H9 (cell line): ENCODE measurements around the gene TCOF1. TPM values are rescaled to one million over a fixed set of nuclear protein-coding genes. Genes with fewer than 3 reads are reported as not detected.

ENCODE experiments used
- DNase-seq: peaks from one replicate; pipeline ENCODE4 v3.0.0-alpha.2; 2017
- H2AFZ ChIP-seq: one replicate; pipeline ENCODE4 v1.6.1; 2013; ENCODE audit warnings: mild to moderate bottlenecking, low read length, control low read depth, moderate library complexity
- H2AK5ac ChIP-seq: 2 replicates; pipeline ENCODE4 v1.6.1; 2013; ENCODE audit warnings: low read length, control low read depth, mixed read lengths; ENCODE audit not compliant: insufficient read length
- H2BK120ac ChIP-seq: one replicate; pipeline ENCODE4 v1.6.1; 2013; ENCODE audit warnings: low read depth, mild to moderate bottlenecking, low read length, control low read depth, inconsistent platforms; ENCODE audit not compliant: poor library complexity, severe bottlenecking
- H2BK12ac ChIP-seq: 2 replicates; pipeline ENCODE4 v1.6.1; 2013; ENCODE audit warnings: low read length, control low read depth, mixed read lengths, low read depth; ENCODE audit not compliant: insufficient read length
- H2BK15ac ChIP-seq: 2 replicates; pipeline ENCODE4 v1.6.1; 2013; ENCODE audit warnings: low read depth, low read length, control low read depth
- H2BK20ac ChIP-seq: one replicate; pipeline ENCODE4 v1.6.1; 2013; ENCODE audit warnings: low read depth, mild to moderate bottlenecking, low read length, control low read depth, inconsistent platforms; ENCODE audit not compliant: poor library complexity, severe bottlenecking
- H2BK5ac ChIP-seq: 2 replicates; pipeline ENCODE4 v1.6.1; 2013; ENCODE audit warnings: low read length, control low read depth, mixed read lengths; ENCODE audit not compliant: insufficient read length
- H3K14ac ChIP-seq: 2 replicates; pipeline ENCODE4 v1.6.1; 2013; ENCODE audit warnings: low read length, control low read depth; ENCODE audit not compliant: insufficient read depth
- H3K18ac ChIP-seq: 2 replicates; pipeline ENCODE4 v1.6.1; 2013; ENCODE audit warnings: low read depth, mild to moderate bottlenecking, mixed read lengths, low read length, control low read depth; ENCODE audit not compliant: insufficient read length
- H3K23ac ChIP-seq: 2 replicates; pipeline ENCODE4 v1.6.1; 2013; ENCODE audit warnings: low read length, control low read depth, mixed read lengths, low read depth; ENCODE audit not compliant: insufficient read length
- H3K23me2 ChIP-seq: 2 replicates; pipeline ENCODE4 v1.6.1; 2013; ENCODE audit warnings: low read depth, mild to moderate bottlenecking, mixed read lengths, low read length, control low read depth; ENCODE audit not compliant: insufficient read length, poor library complexity, severe bottlenecking
- H3K27ac ChIP-seq: 2 replicates; pipeline ENCODE4 v1.5.1; 2013; ENCODE audit warnings: low read length, control low read depth, mixed read lengths, low read depth; ENCODE audit not compliant: insufficient read length
- H3K27me3 ChIP-seq: 2 replicates; pipeline ENCODE4 v1.6.1; 2013; ENCODE audit warnings: low read length, control low read depth, inconsistent platforms; ENCODE audit not compliant: insufficient read depth
- H3K4ac ChIP-seq: 2 replicates; pipeline ENCODE4 v1.6.1; 2013; ENCODE audit warnings: low read depth, mild to moderate bottlenecking, control low read depth, inconsistent platforms, low read length, moderate library complexity
- H3K4me1 ChIP-seq: 2 replicates; pipeline ENCODE4 v1.6.1; 2013; ENCODE audit warnings: low read length, control low read depth, inconsistent platforms; ENCODE audit not compliant: insufficient read depth
- H3K4me2 ChIP-seq: 2 replicates; pipeline ENCODE4 v1.6.1; 2013; ENCODE audit warnings: low read length, control low read depth, mixed read lengths; ENCODE audit not compliant: insufficient read length, insufficient read depth
- H3K56ac ChIP-seq: 2 replicates; pipeline ENCODE4 v1.6.1; 2013; ENCODE audit warnings: low read depth, mild to moderate bottlenecking, mixed read lengths, low read length, control low read depth; ENCODE audit not compliant: insufficient read length
- H3K79me1 ChIP-seq: 2 replicates; pipeline ENCODE4 v1.6.1; 2013; ENCODE audit warnings: low read depth, mild to moderate bottlenecking, moderate library complexity, low read length, control low read depth, inconsistent platforms; ENCODE audit not compliant: insufficient read depth, poor library complexity, severe bottlenecking
- H3K79me2 ChIP-seq: 2 replicates; pipeline ENCODE4 v1.6.1; 2013; ENCODE audit warnings: low read length, control low read depth, inconsistent platforms; ENCODE audit not compliant: insufficient read depth
- H3K9ac ChIP-seq: 2 replicates; pipeline ENCODE4 v1.6.1; 2013; ENCODE audit warnings: low read length, control low read depth, mixed read lengths; ENCODE audit not compliant: insufficient read length; ENCODE audit errors: extremely low read depth
- H3K9me3 ChIP-seq: one replicate; pipeline ENCODE4 v1.6.1; 2013; ENCODE audit warnings: low read depth, low read length, inconsistent platforms; ENCODE audit not compliant: control insufficient read depth
- H3T11ph ChIP-seq: one replicate; pipeline ENCODE4 v1.6.1; 2013; ENCODE audit warnings: mild to moderate bottlenecking, low read length, control low read depth, inconsistent platforms
- H4K20me1 ChIP-seq: one replicate; pipeline ENCODE4 v1.6.1; 2013; ENCODE audit not compliant: control insufficient read depth, insufficient read length, insufficient read depth
- H4K5ac ChIP-seq: 2 replicates; pipeline ENCODE4 v1.6.1; 2013; ENCODE audit warnings: low read depth, mild to moderate bottlenecking, mixed read lengths, low read length, control low read depth; ENCODE audit not compliant: insufficient read length
- H4K8ac ChIP-seq: replicated peaks from 2 replicates; pipeline ENCODE4 v1.6.1; 2013; ENCODE audit warnings: low read length, control low read depth, mixed read lengths, low read depth; ENCODE audit not compliant: insufficient read length
- H4K91ac ChIP-seq: 2 replicates; pipeline ENCODE4 v1.6.1; 2013; ENCODE audit warnings: low read depth, mild to moderate bottlenecking, moderate library complexity, mixed read lengths, low read length, control low read depth; ENCODE audit not compliant: insufficient read length
- H3K27ac Mint-ChIP-seq, 3 experiments: 2 replicates in 2 of 3; 3 replicates in 1 of 3; pipeline ENCODE4 v1.8.0; 2020 to 2021; ENCODE audit warnings: mixed read lengths in 3 of 3, mild to moderate bottlenecking in 1 of 3, moderate library complexity in 1 of 3
- H3K27me3 Mint-ChIP-seq: 2 replicates; pipeline ENCODE4 v1.8.0; 2021; ENCODE audit warnings: low read depth, mild to moderate bottlenecking, moderate library complexity, mixed read lengths
- H3K36me3 Mint-ChIP-seq, 3 experiments: 2 replicates in 2 of 3; 3 replicates in 1 of 3; pipeline ENCODE4 v1.8.0; 2020 to 2021; ENCODE audit warnings: low read depth in 3 of 3, mixed read lengths in 3 of 3; ENCODE audit not compliant: insufficient read depth in 1 of 3
- H3K4me1 Mint-ChIP-seq, 2 experiments: 2 replicates each; pipeline ENCODE4 v1.8.0; 2020; ENCODE audit warnings: mixed read lengths in 2 of 2
- H3K4me3 Mint-ChIP-seq, 2 experiments: 2 replicates in 1 of 2; 3 replicates in 1 of 2; pipeline ENCODE4 v1.8.0; 2020 to 2021; ENCODE audit warnings: mild to moderate bottlenecking in 2 of 2, mixed read lengths in 2 of 2, moderate library complexity in 1 of 2
- H3K9me3 Mint-ChIP-seq, 2 experiments: 2 replicates in 1 of 2; 3 replicates in 1 of 2; pipeline ENCODE4 v1.8.0; 2020; ENCODE audit warnings: mild to moderate bottlenecking in 2 of 2, mixed read lengths in 2 of 2, moderate library complexity in 1 of 2
- WGBS: extraction: QIAGEN DNeasy Blood & Tissue Kit; methylation state at CpG from one replicate; pipeline ENCODE4 v1.1.7; 2013; ENCODE audit warnings: missing lambda C conversion rate, low lambda C conversion rate, mixed read lengths; ENCODE audit not compliant: insufficient read length; ENCODE audit errors: extremely low coverage; 5-methylcytosine and 5-hydroxymethylcytosine counted together
- total RNA-seq: library from RNA; stranded (reverse); gene quantifications from 2 replicates; pipeline ENCODE4 v1.2.1, GENCODE V29; 2021
- TF ChIP-seq, protein P1 (sequence below): fragments of 200-600 bp; sonication (generic); conservative IDR thresholded peaks from 3 replicates; pipeline ENCODE4 v1.8.0; 2021; ENCODE audit warnings: antibody characterized with exemption, mild to moderate bottlenecking

The TCOF1 gene
- total RNA-seq, 1 experiment from 2014 or later, result 128 TPM

DNA sequence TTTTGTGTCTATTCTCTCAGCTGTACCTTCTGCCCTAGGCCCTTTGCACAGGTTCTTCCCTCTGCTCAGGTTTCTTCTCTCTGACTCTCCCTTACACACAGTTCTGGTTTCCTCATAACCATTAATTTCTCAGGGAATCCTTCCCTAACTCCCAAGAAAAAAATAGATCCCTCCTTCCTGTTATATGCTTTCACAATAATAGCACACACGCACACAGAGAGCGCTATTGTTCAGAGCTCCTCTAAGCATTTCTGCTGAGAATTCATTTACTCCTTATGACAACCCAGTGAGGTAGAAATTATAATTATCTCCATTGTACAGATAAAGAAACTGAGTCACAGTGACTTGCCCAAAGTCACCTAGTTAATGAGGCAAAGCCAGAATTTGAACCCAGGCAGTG is 1.7 kb upstream of the TCOF1 start:
- H3K4me2 ChIP-seq, result no peak overlapping the region
- WGBS, result no CpG with 5 or more reads among the region's 2 CpGs

More for the DNA sequence above, 1.7 kb upstream of the TCOF1 start:
- Histone ChIP-seq H3K14ac (no peak overlapping the region), H2BK120ac (no peak overlapping the region), H3K56ac (no peak overlapping the region), H3T11ph (no peak overlapping the region), H2BK5ac (no peak overlapping the region), H3K9ac (no peak overlapping the region), H2BK15ac (no peak overlapping the region), H4K8ac (no peak overlapping the region), H4K5ac (no peak overlapping the region), H4K20me1 (peaks cover 5% of the 10 kb centered on the region), H3K4me1 (no peaks in the 10 kb centered on the region), H3K27ac (no peak overlapping the region), H2BK12ac (no peak overlapping the region), H2AFZ (no peak overlapping the region), H4K91ac (no peak overlapping the region), H3K23ac (no peak overlapping the region), H2AK5ac (no peak overlapping the region), H3K18ac (no peak overlapping the region), H3K23me2 (peaks cover 4% of the 10 kb centered on the region), H3K9me3 (no peaks in the 10 kb centered on the region), H3K79me1 (peaks cover 7% of the 10 kb centered on the region), H3K27me3 (no peaks in the 10 kb centered on the region), H3K79me2 (peaks cover 21% of the 10 kb centered on the region; the same call in 1 of the 2 replicates), H2BK20ac (no peak overlapping the region), H3K4ac (no peak overlapping the region)
- no peak for DNase-seq
- Mint-ChIP-seq H3K9me3 (no peaks in the 10 kb centered on the region), H3K27me3 (peaks cover 11% of the 10 kb centered on the region), H3K36me3 (peaks cover 7 to 23% (median 12%) of the 10 kb centered on the region in 3 experiments), H3K27ac (no peak overlapping the region), H3K4me3 (no peak overlapping the region), H3K4me1 (peaks cover 14 to 16% of the 10 kb centered on the region in 2 experiments)
- TF ChIP-seq, protein P1, sequence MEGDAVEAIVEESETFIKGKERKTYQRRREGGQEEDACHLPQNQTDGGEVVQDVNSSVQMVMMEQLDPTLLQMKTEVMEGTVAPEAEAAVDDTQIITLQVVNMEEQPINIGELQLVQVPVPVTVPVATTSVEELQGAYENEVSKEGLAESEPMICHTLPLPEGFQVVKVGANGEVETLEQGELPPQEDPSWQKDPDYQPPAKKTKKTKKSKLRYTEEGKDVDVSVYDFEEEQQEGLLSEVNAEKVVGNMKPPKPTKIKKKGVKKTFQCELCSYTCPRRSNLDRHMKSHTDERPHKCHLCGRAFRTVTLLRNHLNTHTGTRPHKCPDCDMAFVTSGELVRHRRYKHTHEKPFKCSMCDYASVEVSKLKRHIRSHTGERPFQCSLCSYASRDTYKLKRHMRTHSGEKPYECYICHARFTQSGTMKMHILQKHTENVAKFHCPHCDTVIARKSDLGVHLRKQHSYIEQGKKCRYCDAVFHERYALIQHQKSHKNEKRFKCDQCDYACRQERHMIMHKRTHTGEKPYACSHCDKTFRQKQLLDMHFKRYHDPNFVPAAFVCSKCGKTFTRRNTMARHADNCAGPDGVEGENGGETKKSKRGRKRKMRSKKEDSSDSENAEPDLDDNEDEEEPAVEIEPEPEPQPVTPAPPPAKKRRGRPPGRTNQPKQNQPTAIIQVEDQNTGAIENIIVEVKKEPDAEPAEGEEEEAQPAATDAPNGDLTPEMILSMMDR, result no peak
